Measurements from ENCODE around the gene PLOD3.
"Not testable (repeated sequence)": the region's sequence is repeated elsewhere in the genome, so short reads cannot be mapped to it uniquely, and the experiment has no call there.

The PLOD3 gene

DNA sequence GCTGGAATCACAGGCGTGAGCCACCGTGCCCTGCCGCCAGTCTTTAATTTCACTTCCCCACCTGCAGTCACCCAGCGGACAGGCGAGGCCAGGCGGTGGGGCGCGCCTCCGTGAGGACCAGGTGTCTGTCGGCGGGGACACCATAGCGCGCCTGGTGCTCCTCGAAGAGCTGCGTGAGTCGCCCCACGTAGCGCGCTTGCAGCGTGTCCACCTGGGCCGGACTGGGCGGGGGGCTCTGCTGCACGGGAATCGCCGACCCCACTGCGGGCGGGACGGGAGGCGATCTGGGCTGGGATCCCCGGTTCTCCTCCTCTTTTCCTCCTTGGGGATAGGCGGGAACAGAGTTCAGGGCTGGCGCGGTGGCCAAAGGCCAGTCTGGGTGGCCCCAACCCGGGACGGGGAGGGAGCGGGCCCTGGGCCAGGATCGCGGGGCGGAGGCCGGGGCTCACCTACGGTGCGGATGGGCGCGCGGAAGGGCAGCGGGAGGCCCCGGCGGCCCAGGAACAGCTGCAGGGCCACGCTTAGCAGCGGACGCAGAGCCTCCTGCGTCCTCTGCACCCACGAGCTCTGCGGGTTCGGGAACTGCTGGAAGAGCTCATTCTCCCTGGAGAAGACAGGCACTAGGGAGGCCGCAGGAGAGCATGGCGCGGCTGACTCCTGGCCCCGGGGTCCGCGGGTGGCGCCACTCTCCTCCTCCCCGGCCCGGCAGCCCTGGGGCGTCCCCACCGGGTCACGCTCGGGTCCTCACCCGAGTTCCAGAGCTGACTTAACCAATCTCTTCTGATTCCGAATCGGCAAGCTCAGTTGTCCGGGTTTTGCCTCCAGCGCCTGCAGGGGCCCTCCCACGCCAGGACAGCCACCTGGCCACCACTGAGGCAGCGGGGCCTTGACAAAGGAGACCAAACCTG is 15.4 kb downstream of the PLOD3 start:
- DNase-seq (ENCODE audit: low read depth): no peak
- H3K4me3 ChIP-seq (ENCODE audit: low read depth, low read length): no peak overlapping the region

DNA sequence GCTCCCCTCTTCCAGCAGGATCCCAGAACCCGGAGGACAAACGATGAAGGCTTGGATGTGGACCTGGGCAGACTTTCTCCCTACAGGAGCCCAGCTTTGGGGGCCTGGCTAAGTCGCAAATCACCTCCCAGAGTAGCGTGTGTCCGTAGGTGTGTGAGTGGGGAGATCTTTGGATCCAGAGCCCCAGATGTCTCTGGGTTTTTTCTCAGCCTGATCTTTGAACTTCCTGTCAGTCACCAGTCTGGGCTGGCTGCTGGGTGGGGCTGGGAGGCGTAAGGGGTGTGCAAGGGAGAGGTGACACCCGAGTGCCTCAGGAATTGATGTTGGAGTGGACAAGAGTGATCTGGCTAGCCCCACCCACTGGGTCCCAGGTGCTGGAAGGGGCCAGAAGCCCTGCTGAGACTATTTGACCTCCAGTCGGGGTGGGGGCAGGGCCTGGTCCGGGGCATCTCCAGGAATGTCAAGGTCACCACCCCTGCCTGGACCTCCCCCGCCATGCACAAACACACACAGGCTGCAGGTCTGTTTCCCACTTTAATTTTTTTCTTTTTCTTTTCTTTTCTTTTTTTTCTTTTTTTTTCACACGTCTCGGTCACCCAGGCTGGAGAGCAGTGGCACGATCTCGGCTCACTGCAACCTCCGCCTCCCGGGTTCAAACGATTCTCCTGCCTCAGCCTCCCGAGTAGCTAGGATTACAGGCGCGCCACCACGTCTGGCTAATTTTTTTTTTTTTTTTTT is 16.4 kb downstream of the PLOD3 start, which contains the start of gene MOGAT3:
Gene MOGAT3, minus strand, starts transcription at position 175 of the 738 bp plus-strand sequence. CDS start 182 bp downstream, outside the sequence.
- no peak for DNase-seq (ENCODE audit: low read depth)
- TF ChIP-seq, protein P1, sequence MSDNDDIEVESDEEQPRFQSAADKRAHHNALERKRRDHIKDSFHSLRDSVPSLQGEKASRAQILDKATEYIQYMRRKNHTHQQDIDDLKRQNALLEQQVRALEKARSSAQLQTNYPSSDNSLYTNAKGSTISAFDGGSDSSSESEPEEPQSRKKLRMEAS (IDR thresholded peaks at IDR 0.05; ENCODE audit: low read depth, low read length): no peak
- TF ChIP-seq MYC (IDR thresholded peaks at IDR 0.05; ENCODE audit: low read depth, low read length) (no peak), POLR2A (IDR thresholded peaks at IDR 0.05; ENCODE audit: extremely low read depth, insufficient read length) (no peak)
- TF ChIP-seq, protein P2, sequence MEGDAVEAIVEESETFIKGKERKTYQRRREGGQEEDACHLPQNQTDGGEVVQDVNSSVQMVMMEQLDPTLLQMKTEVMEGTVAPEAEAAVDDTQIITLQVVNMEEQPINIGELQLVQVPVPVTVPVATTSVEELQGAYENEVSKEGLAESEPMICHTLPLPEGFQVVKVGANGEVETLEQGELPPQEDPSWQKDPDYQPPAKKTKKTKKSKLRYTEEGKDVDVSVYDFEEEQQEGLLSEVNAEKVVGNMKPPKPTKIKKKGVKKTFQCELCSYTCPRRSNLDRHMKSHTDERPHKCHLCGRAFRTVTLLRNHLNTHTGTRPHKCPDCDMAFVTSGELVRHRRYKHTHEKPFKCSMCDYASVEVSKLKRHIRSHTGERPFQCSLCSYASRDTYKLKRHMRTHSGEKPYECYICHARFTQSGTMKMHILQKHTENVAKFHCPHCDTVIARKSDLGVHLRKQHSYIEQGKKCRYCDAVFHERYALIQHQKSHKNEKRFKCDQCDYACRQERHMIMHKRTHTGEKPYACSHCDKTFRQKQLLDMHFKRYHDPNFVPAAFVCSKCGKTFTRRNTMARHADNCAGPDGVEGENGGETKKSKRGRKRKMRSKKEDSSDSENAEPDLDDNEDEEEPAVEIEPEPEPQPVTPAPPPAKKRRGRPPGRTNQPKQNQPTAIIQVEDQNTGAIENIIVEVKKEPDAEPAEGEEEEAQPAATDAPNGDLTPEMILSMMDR (IDR thresholded peaks at IDR 0.05; ENCODE audit: low read depth, low read length): no peak
- no peak within 1 kb of the TSS for H3K4me3 ChIP-seq (ENCODE audit: low read depth, low read length)

More for the DNA sequence above, 15.4 kb downstream of the PLOD3 start:
- TF ChIP-seq POLR2A (IDR thresholded peaks at IDR 0.05; ENCODE audit: extremely low read depth, insufficient read length): no peak
- no peak for TF ChIP-seq MYC (IDR thresholded peaks at IDR 0.05; ENCODE audit: low read depth, low read length)
- TF ChIP-seq, protein P1 (IDR thresholded peaks at IDR 0.05; ENCODE audit: low read depth, low read length): no peak
- TF ChIP-seq, protein P2 (IDR thresholded peaks at IDR 0.05; ENCODE audit: low read depth, low read length): no peak

DNA sequence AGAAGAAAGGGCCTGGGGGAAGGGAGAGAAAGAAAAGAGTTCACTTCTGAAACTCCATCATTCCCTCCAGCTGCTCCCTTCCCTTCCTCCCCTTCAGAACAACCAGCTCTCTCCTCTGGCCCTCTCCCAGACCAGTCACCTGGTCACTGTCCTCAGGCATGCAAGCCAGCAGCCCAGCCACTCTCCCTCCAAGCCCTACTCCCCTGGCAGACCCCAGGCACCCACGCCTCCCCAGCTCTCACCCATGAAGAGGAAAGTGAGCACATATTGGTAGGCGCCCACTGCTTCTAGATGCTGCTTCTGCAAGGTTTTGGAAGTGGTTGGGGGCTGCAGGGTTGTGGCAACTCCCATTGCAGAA is 16.9 kb downstream of the PLOD3 start:
- H3K4me3 ChIP-seq (ENCODE audit: low read depth, low read length): no peak overlapping the region
- TF ChIP-seq POLR2A (IDR thresholded peaks at IDR 0.05; ENCODE audit: extremely low read depth, insufficient read length) (no peak), MYC (IDR thresholded peaks at IDR 0.05; ENCODE audit: low read depth, low read length) (no peak)
- TF ChIP-seq, protein P2 (IDR thresholded peaks at IDR 0.05; ENCODE audit: low read depth, low read length): no peak
- TF ChIP-seq, protein P1 (IDR thresholded peaks at IDR 0.05; ENCODE audit: low read depth, low read length): no peak
- no peak for DNase-seq (ENCODE audit: low read depth)

DNA sequence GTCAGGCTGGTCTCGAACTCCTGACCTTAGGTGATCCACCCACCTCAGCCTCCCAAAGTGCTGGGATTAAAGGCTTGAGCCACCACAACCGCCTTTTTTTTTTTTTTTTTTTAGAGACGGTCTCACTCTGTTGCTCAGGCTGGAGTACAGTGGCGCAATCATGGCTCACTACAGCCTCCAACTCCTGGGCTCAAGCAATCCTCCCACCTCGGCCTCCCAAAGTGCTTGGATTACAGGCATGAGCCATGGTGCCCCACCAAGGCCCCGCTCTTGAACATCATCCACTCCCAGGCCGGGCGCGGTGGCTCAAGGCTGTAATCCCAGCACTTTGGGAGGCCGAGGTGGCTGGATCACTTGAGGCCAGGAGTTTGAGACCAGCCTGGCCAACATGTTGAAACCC is 17.9 kb downstream of the PLOD3 start:
- not testable (repeated sequence) for H3K4me3 ChIP-seq (ENCODE audit: low read depth, low read length)

DNA sequence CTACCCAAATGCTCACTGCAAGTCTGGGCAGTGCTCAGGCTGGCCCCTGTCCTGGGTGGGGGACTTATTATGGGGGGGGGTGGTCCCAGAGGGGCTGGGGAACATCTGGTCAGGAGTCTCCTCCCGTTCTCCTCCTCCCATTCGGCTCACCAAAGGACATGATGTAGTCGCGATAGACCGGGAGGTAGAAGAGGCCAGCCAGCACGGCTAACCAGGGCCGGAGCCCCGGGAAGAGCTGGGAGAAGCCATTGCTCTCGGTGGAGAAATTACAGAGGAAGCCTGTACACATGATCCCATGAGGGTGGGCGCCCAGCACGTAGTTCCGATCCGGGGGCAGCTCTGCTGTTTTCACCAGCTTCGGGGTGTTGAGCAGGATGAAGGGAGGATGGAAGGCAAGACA is 18.9 kb downstream of the PLOD3 start:
- no peak overlapping the region for H3K4me3 ChIP-seq (ENCODE audit: low read depth, low read length)
- DNase-seq (ENCODE audit: low read depth): no peak
- TF ChIP-seq MYC (IDR thresholded peaks at IDR 0.05; ENCODE audit: low read depth, low read length) (no peak), POLR2A (IDR thresholded peaks at IDR 0.05; ENCODE audit: extremely low read depth, insufficient read length) (no peak)
- TF ChIP-seq, protein P2 (IDR thresholded peaks at IDR 0.05; ENCODE audit: low read depth, low read length): no peak
- TF ChIP-seq, protein P1 (IDR thresholded peaks at IDR 0.05; ENCODE audit: low read depth, low read length): no peak

More for the DNA sequence above, 17.9 kb downstream of the PLOD3 start:
- DNase-seq (ENCODE audit: low read depth): not testable (repeated sequence)

DNA sequence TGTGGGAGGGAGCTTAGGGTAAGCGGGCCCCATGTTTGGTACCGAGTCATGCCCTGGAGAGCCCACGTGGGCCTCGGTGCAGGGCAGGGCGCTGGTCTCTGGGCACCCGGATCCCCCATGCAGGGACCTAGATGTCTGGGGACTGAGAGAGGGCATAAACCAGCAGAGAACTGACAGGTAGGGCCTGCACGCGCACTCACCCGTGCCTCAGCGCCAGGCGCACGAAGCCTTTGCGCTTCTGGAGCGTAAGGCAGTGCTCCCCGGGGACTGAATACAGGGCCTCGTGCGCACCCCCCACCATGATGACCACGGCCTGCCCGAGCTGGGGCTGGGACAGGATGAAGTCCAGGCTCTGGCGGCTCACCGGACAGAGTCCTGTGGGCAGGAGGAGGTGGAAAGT is 19.4 kb downstream of the PLOD3 start:
- no peak for DNase-seq (ENCODE audit: low read depth)
- no peak for TF ChIP-seq POLR2A (IDR thresholded peaks at IDR 0.05; ENCODE audit: extremely low read depth, insufficient read length)
- TF ChIP-seq, protein P2 (IDR thresholded peaks at IDR 0.05; ENCODE audit: low read depth, low read length): no peak
- no peak overlapping the region for H3K4me3 ChIP-seq (ENCODE audit: low read depth, low read length)
